Left lobe of liver (tissue), 2 donors: ENCODE measurements around the gene EDDM13. TPM values are rescaled to one million over a fixed set of nuclear protein-coding genes. Genes with fewer than 3 reads are reported as not detected.
A peak's percentile ranks its signal among the peaks of the same experiment; 100 is the strongest.
"Not testable (repeated sequence)": the region's sequence is repeated elsewhere in the genome, so short reads cannot be mapped to it uniquely, and the experiment has no call there.

Experiments used
- ATAC-seq: fragments of 200-7000 bp; cut with Tn5 transposase; one replicate; pipeline ENCODE4 v1.9.1; 2020; ENCODE audit warnings: mild to moderate bottlenecking, moderate library complexity
- DNase-seq: peaks from one replicate; pipeline ENCODE4 v3.0.0-alpha.2; 2020; ENCODE audit warnings: low spot score
- total RNA-seq: library from RNA; stranded (reverse); gene quantifications from one replicate; pipeline ENCODE4 v1.2.1, GENCODE V29; 2021
- donor health status: DM: no; HTN: no; CAD: no; lungs with moderate emphysema.
- donor health status: DM: no; HTN: yes; CAD: no.

Gene EDDM13, protein sequence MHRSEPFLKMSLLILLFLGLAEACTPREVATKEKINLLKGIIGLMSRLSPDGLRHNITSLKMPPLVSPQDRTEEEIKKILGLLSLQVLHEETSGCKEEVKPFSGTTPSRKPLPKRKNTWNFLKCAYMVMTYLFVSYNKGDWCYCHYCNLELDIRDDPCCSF
- total RNA-seq = not detected

DNA sequence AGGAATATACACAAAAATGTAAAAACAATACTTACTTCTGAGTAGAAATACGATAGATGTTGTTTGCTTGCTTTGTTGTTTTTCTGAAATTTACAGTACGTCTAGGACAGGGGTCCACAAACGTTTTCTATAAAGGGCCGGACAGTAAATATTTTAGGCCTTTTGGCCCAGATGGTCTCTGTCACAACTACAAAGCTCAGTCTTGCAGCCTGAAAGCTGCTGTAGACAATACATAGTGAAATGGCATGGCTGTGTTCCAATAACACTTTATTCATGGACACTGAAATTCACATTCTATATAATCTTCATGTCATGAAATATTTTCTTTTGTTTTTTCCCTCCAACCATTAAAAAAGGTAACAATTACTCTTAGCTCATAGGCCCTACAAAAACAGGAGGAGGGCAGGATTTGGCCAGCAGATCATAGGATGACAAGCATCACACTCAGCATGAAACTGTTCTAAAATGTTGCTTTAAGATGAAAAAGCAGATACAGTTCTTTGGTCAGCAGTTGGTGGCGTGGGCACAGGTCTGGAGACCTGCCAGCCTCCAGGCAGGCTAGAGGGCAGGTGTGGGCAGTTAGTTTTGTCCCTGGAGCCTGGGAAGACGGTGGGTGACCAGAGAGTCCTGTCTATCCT, at the start of gene EDDM13:
EDDM13 (plus strand) TSS at position 588 of the 638 bp plus-strand sequence. CDS start 87 bp downstream, outside the sequence.
- no peak for DNase-seq

DNA sequence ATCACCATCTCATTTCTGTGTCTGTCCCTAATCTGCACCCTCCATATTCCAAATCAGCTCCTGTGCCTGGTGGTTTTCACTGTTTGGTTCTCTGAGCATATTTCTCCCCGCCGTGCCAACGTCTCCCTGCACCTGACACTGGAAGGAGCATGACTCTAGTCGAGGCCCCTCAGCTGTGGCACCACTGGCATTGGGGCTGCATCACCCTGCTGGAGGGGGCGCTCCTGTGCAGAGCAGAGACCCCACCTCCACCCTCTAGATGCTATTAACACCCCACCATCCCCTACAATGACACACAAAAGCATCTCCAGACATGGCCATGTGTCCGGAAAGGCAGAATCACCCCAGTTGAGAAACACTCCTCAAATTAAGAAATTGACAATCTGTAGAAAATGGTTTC, 49.6 kb upstream of the EDDM13 start:
- no peak for DNase-seq
- ATAC-seq = no peak

More for the DNA sequence above, at the start of gene EDDM13:
- no peak for ATAC-seq

DNA sequence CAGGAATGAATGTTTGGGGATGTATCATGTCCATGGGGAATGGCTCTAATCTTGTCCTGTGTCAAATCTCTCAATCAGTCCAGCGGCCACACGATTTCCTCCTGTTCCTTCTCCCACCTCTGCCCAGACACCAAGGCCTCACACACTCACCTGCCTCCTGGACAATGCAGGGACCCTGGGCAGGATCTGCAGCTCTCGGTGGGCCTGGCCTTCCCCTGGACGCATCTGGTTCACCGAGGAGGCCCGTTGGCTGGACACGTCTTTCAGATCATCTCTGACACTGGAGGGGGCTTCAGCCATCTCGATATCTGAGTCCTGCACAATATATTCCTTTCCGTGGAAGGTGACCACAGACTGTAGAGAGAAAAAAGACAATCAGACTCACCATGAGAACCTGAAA, 49.1 kb upstream of the EDDM13 start:
- no peak for ATAC-seq
- DNase-seq = no peak

DNA sequence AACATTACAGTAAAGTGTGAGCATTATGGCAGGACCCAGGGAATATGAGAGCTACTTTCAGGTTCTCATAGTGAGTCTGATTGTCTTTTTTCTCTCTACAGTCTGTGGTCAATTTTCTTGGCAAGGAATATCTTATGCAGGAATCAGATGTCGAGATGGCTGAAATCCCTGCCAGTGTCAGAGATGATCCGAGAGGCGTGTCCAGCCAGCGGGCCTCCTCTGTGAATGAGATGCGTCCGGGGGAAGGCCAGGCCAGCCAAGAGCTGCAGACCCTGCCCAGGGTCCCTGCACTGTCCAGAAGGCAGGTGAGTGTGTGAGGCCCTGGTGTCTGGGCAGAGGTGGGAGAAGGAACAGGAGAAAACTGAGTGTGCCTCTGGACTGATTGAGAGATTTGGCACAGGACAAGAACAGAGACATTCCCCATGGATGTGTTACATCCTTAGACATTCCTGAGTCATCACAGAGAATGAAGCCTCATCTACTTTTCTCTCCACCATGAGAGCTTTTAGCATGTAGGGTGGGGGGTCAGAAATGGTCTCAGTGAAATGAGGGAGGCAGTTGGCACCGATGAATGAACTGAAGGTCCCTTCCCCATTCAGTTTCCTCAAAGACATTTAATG, 27.3 kb upstream of the EDDM13 start:
- ATAC-seq = no peak
- DNase-seq = no peak

DNA sequence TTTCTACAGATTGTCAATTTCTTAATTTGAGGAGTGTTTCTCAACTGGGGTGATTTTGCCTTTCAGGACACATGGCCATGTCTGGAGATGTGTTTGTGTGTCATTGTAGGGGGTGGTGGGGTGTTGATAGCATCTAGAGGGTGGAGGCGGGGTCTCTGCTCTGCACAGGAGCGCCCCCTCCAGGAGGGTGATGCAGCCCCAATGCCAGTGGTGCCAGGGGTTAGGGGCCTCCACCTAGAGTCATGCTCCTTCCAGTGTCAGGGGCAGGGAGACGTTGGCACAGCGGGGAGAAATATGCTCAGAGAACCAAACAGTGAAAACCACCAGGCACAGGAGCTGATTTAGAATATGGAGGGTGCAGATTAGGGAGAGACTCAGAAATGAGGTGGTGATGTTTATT, 26.8 kb upstream of the EDDM13 start:
- ATAC-seq, DNase-seq: not testable (repeated sequence)

DNA sequence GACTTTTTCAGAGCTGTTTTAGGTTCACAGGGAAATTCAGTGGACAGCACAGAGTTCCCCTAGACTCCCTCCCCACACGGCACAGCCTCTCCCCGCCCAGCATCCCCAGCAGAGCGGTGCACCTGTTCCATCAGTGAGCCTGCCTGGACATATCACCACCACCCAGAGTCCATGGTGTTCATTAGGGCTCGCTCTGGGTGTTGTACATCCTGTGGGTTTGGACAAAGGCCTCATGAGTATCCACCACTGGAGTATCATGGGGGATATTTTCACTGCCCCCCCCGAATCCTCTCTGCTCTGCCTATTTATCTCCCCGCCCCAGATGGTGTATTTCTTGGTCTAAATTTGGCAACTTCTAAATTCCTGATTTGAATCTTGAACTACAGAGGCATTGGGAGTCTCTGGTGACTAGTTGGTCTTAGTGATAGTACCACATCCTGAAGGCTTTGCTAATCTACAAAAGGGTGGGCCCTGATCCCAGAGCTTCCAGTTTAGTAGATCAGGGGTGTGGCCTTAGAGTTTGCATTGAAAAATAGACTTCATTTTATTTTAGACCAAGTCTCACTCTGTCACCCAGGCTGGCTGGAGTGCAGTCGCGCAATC, 23.7 kb upstream of the EDDM13 start:
- ATAC-seq, DNase-seq: not testable (repeated sequence)

DNA sequence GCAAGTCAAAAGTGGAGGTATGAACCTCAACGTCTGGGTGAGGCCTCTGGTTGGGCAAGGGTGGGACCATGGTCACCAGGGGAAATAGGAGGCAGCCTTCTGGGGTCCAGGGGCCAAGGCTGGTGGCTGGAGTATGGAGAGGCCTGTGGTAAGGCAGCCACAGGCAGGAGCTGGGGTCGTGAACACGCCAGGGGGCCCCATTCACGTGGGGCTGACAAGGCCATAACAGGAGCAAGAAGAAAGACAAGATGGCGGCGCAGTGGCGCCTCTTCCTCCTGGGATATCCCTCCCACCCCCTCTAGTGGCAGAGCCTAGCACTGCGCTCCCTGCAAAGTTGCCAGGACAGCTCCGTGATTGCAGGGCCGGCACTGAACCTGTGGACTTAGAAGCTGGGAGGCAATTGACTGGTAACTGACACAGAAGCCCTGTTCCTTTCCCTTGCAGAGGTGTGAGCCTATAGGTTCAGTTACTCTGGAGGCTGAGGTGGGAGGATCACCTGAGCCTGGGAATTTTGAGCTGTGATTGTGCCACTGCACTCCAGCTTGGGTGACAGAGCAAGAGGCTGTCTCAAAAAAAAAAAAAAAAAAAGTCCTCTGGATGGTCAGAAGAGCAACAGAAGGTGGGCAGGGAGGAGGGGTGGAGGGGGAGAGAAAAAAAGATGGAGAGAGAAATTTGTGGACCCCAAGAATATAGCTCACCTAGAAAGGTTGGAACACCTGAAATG, 19.7 kb upstream of the EDDM13 start:
- DNase-seq = peak; percentile 82
- peak; percentile 99 for ATAC-seq

DNA sequence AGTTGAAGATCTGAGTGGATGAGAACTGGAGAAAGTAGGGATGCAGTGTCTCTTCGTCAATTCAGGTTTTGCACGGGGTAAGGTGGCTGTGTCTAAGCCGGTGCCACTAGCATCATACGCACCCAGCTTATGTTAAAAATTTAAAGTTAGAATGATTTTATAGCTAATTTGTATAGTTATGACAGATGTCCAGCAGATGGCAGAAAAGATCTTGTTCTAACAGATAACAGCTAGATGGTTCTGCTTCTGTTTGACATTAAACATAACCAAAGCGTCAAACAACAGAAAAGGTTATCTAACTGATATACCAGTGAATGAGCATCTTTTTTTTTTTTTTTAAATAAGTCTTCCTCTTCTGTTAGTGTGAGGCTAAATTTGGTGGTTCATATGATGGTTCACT, 18.8 kb upstream of the EDDM13 start:
- no peak for DNase-seq
- peak; percentile 76 for ATAC-seq

DNA sequence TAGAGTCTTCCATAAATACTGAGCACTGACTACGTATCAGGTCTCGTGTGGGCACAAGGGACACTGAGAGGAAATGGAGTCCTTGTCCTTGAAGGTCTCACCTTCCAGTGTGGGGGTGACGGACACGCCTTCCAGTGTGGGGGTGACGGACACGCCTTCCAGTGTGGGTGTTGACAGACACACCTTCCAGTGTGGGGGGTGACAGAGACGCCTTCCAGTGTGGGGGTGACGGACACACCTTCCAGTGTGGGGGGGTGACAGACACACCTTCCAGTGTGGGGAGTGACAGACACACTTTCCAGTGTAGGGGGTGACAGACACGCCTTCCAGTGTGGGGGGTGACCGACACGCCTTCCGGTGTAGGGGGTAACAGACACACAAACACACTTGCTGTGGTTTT, 14.3 kb upstream of the EDDM13 start:
- no peak for DNase-seq
- no peak for ATAC-seq

DNA sequence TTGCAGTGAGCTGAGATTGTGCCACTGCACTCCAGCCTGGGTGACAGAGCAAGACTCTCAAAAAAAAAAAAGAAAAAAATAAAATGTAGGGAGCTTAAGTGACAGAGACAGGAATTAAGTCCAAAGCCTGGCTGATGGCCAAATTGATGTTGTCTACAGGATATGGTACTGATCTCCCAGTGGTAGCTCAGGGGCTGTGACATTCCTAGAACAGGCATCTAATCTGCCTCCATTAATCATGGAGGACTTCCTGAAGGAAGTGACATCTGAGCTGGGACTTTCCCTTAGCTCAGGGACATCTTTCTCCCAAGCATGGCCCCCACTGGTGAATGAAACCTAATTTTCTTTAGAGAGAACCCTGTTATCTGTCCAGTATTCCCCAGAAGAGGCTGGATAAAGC, 11.4 kb upstream of the EDDM13 start:
- DNase-seq (no peak), ATAC-seq (no peak)

DNA sequence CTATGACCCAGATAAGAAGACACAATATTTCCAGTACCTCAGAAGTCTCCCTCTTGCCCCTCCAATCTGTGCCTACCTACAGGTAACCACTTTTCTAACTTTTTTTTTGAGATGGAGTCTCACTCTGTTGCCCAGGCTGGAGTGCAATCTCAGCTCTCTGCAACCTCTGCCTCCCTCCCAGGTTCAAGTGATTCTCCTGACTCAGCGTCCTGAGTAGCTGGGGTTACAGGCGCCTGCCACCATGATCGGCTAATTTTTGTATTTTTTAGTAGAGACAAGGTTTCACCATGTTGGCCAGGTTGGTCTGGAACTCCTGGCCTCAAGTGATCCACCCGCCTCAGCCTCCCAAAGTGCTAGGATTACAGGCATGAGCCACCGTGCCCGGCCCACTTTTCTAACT, 10.6 kb upstream of the EDDM13 start:
- ATAC-seq, DNase-seq: not testable (repeated sequence)

DNA sequence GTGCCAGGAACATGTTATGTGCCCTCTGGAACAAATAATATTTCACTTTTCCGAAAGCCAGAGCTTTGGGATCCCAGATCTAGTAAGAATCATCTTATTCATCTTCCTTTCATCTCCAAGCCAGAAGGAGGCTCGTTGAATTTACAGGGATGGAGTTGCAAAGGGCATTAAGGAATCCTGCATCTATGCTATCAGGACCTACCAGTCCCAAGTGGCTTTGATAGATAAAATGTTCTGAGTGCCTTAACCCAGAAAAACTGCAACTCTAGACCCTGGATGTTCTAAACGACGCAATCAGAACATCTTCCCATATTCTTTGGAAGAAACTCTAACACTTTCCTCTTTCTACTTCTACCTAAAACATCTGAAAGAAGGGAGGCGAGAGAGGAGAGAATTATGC, 9.2 kb upstream of the EDDM13 start:
- DNase-seq = no peak
- no peak for ATAC-seq

DNA sequence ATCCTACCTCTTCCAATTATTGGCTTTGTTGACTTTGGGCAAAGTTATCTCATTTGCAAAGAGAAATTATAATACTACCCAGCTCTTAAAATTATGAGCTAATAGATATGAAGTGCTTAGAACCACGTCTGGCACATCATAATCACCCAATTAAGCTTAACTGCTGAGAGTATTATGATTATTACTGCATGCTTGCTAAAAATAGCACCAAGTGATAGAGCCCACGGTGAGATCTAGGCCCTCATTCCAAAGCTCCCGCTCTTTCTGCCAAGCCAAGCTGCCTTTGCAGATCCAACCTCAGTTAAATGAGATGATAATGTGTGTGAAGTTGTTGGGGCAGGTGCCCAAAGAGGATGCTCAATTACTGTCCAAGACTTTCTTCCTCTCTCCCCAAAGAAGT, 6.5 kb upstream of the EDDM13 start:
- ATAC-seq = no peak
- no peak for DNase-seq

DNA sequence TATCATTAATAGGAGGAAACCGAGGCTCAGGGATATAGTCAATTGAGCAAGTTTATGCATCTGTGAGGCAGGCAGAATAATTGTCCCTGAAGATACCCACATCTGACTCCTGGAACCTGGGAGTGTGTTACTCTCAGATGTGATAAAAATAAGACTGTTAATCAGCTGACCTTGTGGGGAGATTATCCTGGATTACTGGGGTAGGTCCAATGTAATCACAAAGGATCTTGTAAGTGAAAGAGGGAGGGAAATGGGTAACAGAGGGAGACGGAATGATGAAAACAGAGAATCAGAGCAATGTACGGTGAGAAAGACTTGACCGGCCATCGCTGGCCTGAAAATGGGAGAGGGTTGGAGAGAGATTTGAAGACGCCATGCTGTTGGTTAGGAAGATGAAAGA, 3.2 kb upstream of the EDDM13 start:
- ATAC-seq (no peak), DNase-seq (no peak)

DNA sequence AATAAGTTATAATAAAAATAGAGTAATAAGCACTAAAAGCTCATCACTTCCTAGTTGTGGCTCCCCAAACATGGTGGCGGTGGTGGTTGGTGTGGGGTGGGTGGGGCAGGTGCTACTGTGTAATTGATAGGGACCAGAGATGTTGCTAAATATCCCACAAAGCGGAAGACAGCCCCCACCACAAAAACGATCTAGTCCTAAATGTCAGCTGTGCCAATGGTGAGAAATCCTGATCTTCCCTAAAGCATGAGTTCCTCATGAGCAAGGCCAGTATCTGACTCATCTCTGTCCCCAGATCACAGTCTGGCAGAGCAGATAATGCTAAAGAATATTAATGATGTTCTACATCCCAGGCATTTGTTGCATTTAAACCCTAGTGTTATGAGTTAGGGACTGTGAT, 1.9 kb upstream of the EDDM13 start:
- no peak for DNase-seq
- no peak for ATAC-seq

DNA sequence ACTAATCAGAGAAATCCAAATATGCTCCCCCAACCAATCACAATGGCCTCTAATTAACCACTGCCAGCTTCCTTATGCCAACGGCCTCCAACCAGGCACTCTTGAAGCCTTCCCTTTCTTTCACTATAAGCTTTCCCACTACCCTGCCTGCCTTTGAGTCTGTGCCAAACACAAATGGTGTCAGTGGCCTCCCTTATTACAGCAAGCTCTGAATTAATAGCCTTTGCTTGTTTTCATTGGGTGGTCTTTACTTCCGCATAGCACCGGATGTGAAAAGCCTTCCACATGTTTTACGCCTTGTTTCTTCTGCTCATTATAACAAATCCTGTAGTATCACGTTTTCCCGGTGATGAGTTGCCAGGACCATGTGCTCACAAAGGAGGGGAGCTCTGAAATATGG, 1.4 kb upstream of the EDDM13 start:
- no peak for DNase-seq
- no peak for ATAC-seq

DNA sequence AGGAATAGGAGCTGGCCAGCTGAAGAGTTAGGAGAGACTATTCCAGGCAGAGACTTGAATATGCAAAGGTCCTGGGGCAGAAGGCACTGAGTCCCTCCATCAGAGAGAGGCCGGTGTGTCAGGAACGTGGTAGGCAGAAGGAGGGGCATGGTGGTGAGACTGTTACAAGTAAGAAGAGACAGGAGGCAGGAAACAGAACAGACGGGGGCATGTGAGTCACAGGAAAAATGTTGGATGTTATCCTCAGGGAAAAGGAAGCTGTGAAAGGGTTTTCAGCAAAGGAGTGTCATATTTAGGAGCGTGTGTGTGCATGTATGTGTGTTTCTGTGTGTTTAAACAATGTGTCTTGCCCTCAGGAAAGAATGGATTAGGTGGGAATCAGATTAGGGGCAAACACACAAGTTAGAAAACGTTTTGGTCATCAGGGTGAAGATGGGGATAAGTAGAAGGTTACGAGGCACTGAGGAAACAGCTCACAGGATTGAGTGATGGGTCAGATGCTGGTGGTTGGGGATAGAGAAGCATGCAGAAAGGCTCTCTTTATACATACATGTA, 1.1 kb downstream of the EDDM13 start:
- no peak for ATAC-seq
- DNase-seq = no peak

DNA sequence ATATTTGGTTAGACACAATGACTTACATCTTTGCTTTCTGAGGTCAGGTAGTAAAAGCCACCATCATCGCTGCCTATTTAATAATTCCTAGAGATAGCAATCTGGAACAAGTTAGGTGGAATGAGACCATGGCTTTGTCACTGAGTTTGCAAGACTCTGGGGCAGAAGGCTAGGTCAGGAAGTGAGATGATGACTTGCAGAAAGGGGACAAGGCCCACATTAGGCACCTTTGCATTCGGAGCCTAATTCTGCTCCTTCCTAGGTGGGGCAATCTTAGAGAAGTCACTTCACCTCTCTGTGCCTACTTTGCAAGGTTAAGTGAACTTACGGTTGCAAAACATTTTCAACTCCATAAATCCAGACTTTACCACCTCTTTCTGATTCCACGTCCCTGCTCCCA, 10.3 kb downstream of the EDDM13 start:
- DNase-seq = no peak
- no peak for ATAC-seq

DNA sequence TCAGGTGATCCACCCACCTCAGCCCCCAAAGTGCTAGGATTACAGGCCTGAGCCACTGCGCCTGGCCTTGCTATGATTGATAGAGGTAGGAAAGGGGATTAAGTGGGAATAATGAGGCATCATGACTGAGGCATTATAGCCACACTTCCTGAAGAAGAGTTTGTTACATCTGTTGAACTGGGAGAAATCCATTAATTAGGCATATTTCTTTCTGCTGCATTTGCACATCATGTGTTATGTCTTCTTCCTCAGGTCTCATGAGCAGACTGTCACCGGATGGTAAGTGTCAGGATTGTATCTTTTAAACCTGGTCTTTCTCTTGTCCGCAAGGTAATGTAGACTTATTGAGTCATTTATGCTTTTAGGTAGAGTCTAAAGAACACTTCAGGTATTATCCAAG, 12.2 kb downstream of the EDDM13 start:
- ATAC-seq = no peak
- no peak for DNase-seq

DNA sequence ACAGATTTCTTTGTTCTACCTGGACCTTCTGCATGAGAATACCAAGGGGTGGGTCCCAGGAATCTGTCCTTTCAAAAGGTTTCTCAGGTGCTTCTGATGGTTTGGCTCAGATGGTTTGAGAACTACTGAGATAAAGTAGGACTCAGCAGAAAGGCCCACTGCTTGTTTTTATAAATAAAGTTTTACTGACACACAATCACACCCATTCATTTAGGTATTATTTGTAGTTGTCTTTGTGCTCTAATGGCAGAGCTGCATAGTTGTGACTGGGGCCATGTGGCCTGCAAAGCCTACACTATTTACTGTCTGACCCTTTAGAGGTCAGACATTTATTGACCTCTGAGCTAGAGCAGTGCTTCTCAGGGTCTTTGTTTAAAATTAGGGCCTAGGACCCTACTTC, 17.6 kb downstream of the EDDM13 start:
- DNase-seq = no peak
- no peak for ATAC-seq

DNA sequence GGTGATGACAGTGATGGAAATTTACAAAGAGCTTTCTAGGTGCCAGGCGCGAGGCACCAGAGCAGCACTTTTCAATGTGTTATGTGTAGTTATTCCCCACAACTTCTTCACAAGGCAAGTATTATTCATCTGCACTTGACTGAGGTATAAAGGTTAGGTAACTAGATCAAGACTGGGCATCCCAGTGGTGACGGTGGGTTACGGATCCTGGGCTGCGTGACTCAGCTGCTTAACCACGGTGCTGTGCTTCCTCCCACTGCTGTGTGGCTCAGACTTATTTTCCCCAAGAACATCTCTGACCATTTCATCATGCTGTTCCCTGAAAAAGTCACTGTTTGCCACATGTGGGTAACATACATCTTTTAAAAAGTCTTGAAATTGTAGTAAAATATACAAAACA, 19.3 kb downstream of the EDDM13 start:
- no peak for ATAC-seq

More for the DNA sequence above, 19.3 kb downstream of the EDDM13 start:
- no peak for DNase-seq
